PC-3 (cell line): ENCODE results near the gene CAP2. TPM values are rescaled to one million over a fixed set of nuclear protein-coding genes. Genes with fewer than 3 reads are reported as not detected.

Experiments
- ATAC-seq: fragments of 200-7000 bp; cut with Tn5 transposase; 2 replicates; pipeline ENCODE4 v1.9.1; 2020; ENCODE audit warnings: mild to moderate bottlenecking, moderate library complexity
- BruUV-seq: library from RNA; stranded (reverse); fragments of 400-500 nt; replicated peaks from 2 replicates; lab custom pipeline; 2021; lab: Mats Ljungman, UMichigan
- CTCF ChIA-PET: fragments of 300-600 bp; sonication (Branson Sonifier 250); formaldehyde crosslinking; loops from one replicate; lab custom pipeline; 2022; ENCODE audit warnings: antibody characterized with exemption; lab: Charles Lee
- POLR2A ChIA-PET: fragments of 300-600 bp; sonication (Branson Sonifier 250); formaldehyde crosslinking; loops from one replicate; lab custom pipeline; 2022; ENCODE audit warnings: antibody characterized with exemption; ENCODE audit not compliant: unreplicated experiment; lab: Charles Lee
- DNase-seq: peaks from one replicate; pipeline ENCODE4 v3.0.0-alpha.2; 2015
- H2AFZ ChIP-seq: fragments of 300-600 bp; sonication (generic); 2 replicates; pipeline ENCODE4 v1.6.0; 2016; ENCODE audit warnings: antibody characterized with exemption, low read length
- H3F3A ChIP-seq: fragments of 300-600 bp; sonication (generic); one replicate; pipeline ENCODE4 v1.6.0; 2017; ENCODE audit warnings: antibody characterized with exemption, low read length, control low read depth, mild to moderate bottlenecking; ENCODE audit not compliant: unreplicated experiment
- H3K27ac ChIP-seq: fragments of 300-600 bp; sonication (generic); 2 replicates; pipeline ENCODE4 v1.5.1; 2016; ENCODE audit warnings: mild to moderate bottlenecking, low read length
- H3K27me3 ChIP-seq: fragments of 300-600 bp; sonication (generic); 2 replicates; pipeline ENCODE4 v1.6.1; 2016; ENCODE audit warnings: low read length, mixed read lengths
- H3K36me3 ChIP-seq: fragments of 300-600 bp; sonication (generic); 2 replicates; pipeline ENCODE4 v1.6.1; 2016; ENCODE audit warnings: low read depth, mixed run types, low read length, mixed read lengths
- H3K4me1 ChIP-seq: fragments of 300-600 bp; sonication (generic); 2 replicates; pipeline ENCODE4 v1.5.1; 2016; ENCODE audit warnings: low read length; ENCODE audit not compliant: insufficient read depth
- H3K4me2 ChIP-seq: fragments of 300-600 bp; sonication (generic); 2 replicates; pipeline ENCODE4 v1.6.0; 2016; ENCODE audit warnings: low read length
- H3K4me3 ChIP-seq: fragments of 300-600 bp; sonication (generic); 2 replicates; pipeline ENCODE4 v1.5.1; 2016; ENCODE audit warnings: mild to moderate bottlenecking, low read length, mixed read lengths
- H3K79me2 ChIP-seq: fragments of 300-600 bp; sonication (generic); 2 replicates; pipeline ENCODE4 v1.6.1; 2017; ENCODE audit warnings: low read length, mixed read lengths
- H3K9ac ChIP-seq: fragments of 300-600 bp; sonication (generic); 2 replicates; pipeline ENCODE4 v1.6.0; 2016; ENCODE audit warnings: mild to moderate bottlenecking, low read length
- H3K9me2 ChIP-seq: fragments of 300-600 bp; sonication (generic); replicated peaks from 2 replicates; pipeline ENCODE4 v1.6.1; 2016; ENCODE audit warnings: mixed run types, low read length, mixed read lengths
- H3K9me3 ChIP-seq: fragments of 300-600 bp; sonication (generic); 2 replicates; pipeline ENCODE4 v1.6.1; 2016; ENCODE audit warnings: low read length, mixed read lengths
- H4K20me1 ChIP-seq: fragments of 300-600 bp; sonication (generic); 2 replicates; pipeline ENCODE4 v1.6.1; 2016; ENCODE audit warnings: low read length, mixed read lengths
- CTCF ChIP-seq: fragments of 300-600 bp; sonication (generic); conservative IDR thresholded peaks from 2 replicates; pipeline ENCODE4 v1.5.1; 2017; ENCODE audit warnings: antibody characterized with exemption, low read depth, mild to moderate bottlenecking, low read length
- EZH2 ChIP-seq: fragments of 300-600 bp; sonication (generic); IDR thresholded peaks from one replicate; pipeline ENCODE4 v1.6.1; 2017; ENCODE audit warnings: antibody characterized with exemption, mild to moderate bottlenecking, low read length; ENCODE audit not compliant: unreplicated experiment
- EZH2phosphoT487 ChIP-seq: fragments of 300-600 bp; sonication (generic); IDR thresholded peaks from 2 replicates; pipeline ENCODE4 v1.6.1; 2018; ENCODE audit warnings: mild to moderate bottlenecking, antibody characterized with exemption, low read length, borderline replicate concordance
- intact Hi-C: fragments of 100-400 bp; cut with micrococcal nuclease; formaldehyde crosslinking; loops from 2 replicates; pipeline ENCODE4 v1.9.0; 2023
- total RNA-seq: library from RNA; depleted of rRNA; stranded (reverse); fragments of >200 nt; gene quantifications from 2 replicates; pipeline ENCODE4 v1.2.3, GENCODE V29; 2014

The CAP2 gene
- total RNA-seq, 1 experiment from 2014 or later = 8.2 TPM

GRCh38 chr6:17483391-17484016 lies 90.1 kb downstream of the CAP2 start:
- no peak overlapping the region for H2AFZ ChIP-seq
- intact Hi-C loops = no loop called here
- BruUV-seq = no TSS peak
- H3K9me2 ChIP-seq = no peaks in the 10 kb centered on the region
- H3K79me2 ChIP-seq = no peaks in the 10 kb centered on the region
- H3K4me2 ChIP-seq = no peak overlapping the region
- peaks cover 6% of the 10 kb centered on the region; the same call in 1 of the 2 replicates for H3K36me3 ChIP-seq
- H3K9me3 ChIP-seq = no peaks in the 10 kb centered on the region
- CTCF ChIA-PET = no interaction called here
- no peaks in the 10 kb centered on the region for H3F3A ChIP-seq
- no peaks in the 10 kb centered on the region for H3K27me3 ChIP-seq
- POLR2A ChIA-PET = no interaction called here
- H3K4me1 ChIP-seq = no peaks in the 10 kb centered on the region
- H3K27ac ChIP-seq = no peak overlapping the region
- no peak for DNase-seq
- H3K9ac ChIP-seq = no peak overlapping the region
- TF ChIP-seq CTCF = no peak
- no peak for TF ChIP-seq EZH2
- TF ChIP-seq EZH2phosphoT487 = no peak
- no peak overlapping the region for H3K4me3 ChIP-seq
- no peaks in the 10 kb centered on the region for H4K20me1 ChIP-seq
- ATAC-seq = no peak

GRCh38 chr6:17484201-17484849 lies 90.9 kb downstream of the CAP2 start:
- TF ChIP-seq CTCF (no peak), EZH2 (no peak), EZH2phosphoT487 (no peak)
- H3K27ac ChIP-seq = no peak overlapping the region
- DNase-seq = no peak
- intact Hi-C loops = no loop called here
- no peaks in the 10 kb centered on the region for H3F3A ChIP-seq
- H3K9me2 ChIP-seq = no peaks in the 10 kb centered on the region
- CTCF ChIA-PET = no interaction called here
- no peak overlapping the region for H3K4me3 ChIP-seq
- peaks cover 6% of the 10 kb centered on the region; the same call in 1 of the 2 replicates for H3K36me3 ChIP-seq
- H2AFZ ChIP-seq = no peak overlapping the region
- no peak overlapping the region for H3K9ac ChIP-seq
- ATAC-seq = no peak
- no peaks in the 10 kb centered on the region for H3K27me3 ChIP-seq
- no peaks in the 10 kb centered on the region for H4K20me1 ChIP-seq
- BruUV-seq = no TSS peak
- no peaks in the 10 kb centered on the region for H3K9me3 ChIP-seq
- POLR2A ChIA-PET = no interaction called here
- H3K79me2 ChIP-seq = no peaks in the 10 kb centered on the region
- no peak overlapping the region for H3K4me2 ChIP-seq
- H3K4me1 ChIP-seq = no peaks in the 10 kb centered on the region

- Histone ChIP-seq H3K9me3 (no peaks in the 10 kb centered on the region), H3K27ac (no peak overlapping the region), H3K36me3 (peaks cover 3% of the 10 kb centered on the region; the same call in 1 of the 2 replicates), H3K27me3 (no peaks in the 10 kb centered on the region), H3K4me3 (no peak overlapping the region), H4K20me1 (no peaks in the 10 kb centered on the region), H3K4me1 (no peaks in the 10 kb centered on the region), H3K4me2 (no peak overlapping the region), H3F3A (no peaks in the 10 kb centered on the region), H2AFZ (no peak overlapping the region), H3K79me2 (no peaks in the 10 kb centered on the region), H3K9ac (no peak overlapping the region), H3K9me2 (no peaks in the 10 kb centered on the region)
- TF ChIP-seq CTCF (no peak), EZH2 (no peak), EZH2phosphoT487 (no peak)
- intact Hi-C loops = no loop called here
- ChIA-PET POLR2A (no interaction called here), CTCF (no interaction called here)
- ATAC-seq (no peak), DNase-seq (no peak)
- no TSS peak for BruUV-seq
These were observed 91.8 kb downstream of the CAP2 start for GRCh38 chr6:17485181-17485580.
